HuH-7.5 (cell line): Measurements from ENCODE around the gene NXNL2.

Source experiments
- DNase-seq: peaks from one replicate; pipeline ENCODE4 v3.0.0; 2011; ENCODE audit warnings: low spot score

The NXNL2 gene

DNA sequence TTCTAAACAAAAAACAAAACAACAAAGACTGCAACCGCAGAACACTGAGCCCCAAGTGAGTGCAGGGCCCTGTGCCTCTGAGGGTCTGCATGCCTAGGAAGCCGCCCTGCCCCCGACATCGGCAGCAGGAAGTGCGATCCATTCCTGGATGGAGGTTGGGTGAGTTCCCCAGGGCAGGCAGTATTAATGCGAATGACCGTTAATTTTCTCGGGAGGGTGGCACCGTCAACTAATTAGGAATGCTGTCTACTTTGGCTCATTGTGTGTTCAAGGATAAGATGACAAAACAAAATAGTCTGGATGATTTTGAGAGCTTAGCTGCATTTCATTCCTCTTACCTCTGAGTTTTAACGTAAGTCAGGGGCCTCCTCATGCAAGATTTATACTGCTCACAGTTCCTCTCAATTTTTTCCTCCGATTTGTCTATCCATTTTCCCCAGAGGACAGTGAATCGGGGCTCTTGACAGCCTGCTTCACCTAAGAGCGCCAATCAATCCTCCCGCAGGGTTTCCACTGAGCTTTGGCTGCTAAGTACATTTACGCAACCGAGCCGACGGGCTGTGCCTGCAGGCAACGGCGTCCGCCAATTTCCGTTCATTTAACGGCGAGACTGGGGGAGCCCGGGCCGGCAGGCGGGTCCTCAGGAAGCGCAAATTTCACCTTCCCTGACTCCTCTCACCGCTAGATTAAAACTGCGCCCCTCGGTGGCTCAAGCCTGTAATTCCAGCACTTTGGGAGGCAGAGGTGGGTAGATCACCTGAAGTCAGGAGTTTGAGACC is 2.9 kb upstream of the NXNL2 start:
- DNase-seq = peak; percentile 68

DNA sequence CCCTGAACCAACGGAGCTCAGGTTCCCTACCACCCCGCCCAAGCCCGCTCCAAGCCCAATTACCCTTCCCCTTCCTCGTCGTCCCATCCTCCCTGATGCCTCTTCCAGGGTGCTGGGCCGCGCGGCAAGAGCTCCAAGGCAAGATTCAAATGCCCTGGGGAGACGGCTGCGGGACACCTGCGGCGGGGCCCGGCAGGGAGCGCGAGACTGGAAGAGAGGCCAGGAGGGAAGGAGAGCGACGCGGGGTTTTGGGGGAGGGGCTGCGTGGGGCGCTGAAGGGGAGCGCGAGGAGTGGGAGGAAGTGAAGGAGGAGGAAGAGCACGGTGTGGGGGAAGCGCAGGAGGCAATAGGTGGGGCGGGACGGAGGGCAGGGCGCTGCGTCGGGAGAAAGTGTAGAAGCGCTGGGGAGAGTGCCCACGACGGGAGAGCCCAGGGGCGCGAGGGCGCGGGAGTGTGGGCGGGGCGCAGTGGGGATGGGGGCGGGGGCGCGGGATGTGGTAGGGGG is 975 bp upstream of the NXNL2 start:
- no peak for DNase-seq

DNA sequence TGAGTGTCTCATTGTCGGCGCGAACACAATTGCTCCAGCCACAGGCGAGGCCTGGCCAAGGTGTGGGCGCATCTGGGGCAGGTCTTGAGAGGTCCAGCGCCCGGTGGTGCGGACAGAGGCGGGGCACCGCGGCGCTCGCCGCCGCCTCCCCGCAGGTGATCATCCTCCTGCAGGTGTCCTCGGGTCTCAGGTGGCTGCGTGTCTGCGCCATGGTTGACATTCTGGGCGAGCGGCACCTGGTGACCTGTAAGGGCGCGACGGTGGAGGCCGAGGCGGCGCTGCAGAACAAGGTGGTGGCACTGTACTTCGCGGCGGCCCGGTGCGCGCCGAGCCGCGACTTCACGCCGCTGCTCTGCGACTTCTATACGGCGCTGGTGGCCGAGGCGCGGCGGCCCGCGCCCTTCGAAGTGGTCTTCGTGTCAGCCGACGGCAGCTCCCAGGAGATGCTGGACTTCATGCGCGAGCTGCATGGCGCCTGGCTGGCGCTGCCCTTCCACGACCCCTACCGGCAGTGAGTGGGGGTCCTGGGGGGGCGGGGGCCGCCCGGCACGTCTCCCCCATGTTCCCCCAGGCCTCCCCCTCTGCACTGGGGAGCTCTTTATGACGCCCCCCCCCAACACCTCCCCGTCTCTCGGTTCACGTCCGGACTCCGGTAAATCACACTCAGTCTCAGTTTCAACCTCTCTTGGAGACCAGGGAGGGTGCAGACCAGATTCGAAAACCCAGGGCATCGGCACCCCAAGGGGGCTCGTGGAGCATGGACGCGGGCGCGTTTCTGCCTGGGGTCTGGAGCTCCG is 446 bp downstream of the NXNL2 start:
- DNase-seq = no peak

DNA sequence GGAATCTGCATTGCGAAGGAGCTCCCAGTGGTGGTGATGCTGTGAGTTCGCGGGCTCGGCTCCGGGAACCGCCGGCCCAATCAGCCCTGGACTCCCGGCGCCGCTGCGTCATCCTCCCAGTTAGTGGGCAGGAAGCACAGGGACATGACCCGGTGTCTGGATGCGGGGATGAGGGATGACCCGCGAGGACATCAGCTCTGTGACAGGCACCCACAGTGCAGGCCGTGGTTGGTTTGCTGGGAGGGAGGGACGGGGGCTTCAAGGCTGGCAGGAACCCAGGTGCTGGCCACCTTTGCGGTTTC is 996 bp downstream of the NXNL2 start:
- DNase-seq = no peak

DNA sequence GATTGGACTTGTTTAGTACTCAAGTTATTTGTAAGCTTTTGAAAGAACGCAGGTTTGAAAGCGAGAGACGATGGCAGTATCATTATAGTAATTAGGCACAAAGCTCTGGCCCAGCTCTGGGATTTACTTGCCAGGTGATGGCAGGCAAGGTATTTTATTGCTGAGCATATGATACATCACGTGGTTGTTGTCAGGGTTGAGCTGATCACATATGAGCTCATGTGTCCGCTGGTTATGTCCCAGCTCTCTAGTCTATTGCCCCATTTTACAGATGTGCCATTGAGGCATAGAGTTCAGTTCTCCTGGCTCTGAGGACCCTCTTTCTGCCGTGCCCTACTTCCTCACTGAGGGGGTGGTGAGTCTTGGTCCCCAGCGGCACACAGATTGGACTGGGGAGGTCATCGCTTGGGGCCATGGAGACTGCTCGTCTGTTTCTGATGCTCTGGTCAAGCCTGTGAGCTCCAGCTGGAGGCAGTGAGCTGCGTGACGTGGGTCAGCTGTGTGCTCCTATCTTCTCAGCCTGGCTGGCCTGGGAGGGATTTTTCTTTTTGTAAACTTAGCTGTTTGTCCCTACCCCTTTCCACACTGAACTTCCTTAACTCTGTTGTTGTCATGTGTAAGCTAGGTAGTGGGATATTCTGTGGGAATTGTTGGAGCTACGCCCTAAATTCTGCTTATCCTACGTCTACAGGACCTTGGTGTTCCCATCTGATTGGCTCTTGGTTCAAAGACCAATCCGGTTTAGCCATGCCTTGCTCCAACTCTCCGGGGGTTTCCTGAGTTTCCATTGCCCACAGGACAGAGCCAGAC is 2.2 kb downstream of the NXNL2 start:
- DNase-seq = no peak

DNA sequence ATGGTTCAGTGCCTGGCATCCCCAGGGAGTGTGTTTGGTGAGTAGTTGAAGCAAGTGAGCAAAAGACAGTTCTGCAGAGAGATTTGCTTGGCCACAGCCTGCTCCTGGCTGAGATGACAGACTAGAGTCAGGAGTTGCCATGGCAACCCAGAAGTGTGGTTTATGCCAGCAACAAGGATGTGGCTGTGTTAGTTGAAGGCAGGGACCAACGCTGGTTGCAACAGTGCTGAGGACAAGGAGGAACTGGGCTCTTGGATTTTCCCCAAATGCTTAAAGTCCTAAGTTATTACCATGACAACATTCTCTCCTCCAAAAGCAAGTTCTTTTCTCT is 2.7 kb downstream of the NXNL2 start:
- no peak for DNase-seq

DNA sequence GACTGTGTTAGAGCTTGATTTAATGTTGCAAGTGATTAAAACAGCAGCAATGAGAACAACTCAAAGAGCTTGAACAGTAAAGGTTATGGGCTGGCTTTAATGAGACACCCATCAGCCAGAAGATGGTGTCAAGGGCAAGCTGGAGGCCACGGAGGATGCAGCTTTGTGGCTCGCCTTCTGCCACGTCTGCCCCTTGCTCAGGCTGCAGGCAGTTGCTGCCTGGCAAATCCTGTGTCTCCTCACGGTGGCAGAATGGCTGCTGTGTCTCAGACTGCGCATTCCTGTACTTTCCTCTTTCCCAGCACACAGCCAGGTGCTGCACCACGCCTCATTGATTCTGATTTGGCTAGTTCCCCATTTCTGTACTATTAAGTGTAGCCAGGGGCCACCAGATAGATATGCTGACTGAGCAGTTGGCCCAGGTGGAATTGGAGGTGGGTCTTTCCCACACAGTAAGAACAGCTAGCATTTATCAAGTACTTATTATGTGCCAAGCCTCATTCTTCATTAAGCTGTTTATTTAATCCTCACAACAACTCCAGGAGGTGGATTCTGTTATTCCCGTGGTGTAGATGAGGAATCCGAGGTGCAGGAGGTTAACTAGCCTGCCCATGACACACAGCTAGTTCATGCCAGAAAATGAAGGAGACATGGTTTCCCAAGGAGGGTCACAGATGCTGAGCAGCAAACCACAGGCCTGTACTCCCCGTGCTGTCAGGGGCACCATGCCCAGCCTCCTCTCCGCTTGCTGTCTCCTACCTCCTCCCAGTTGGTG is 3.5 kb downstream of the NXNL2 start:
- no peak for DNase-seq

DNA sequence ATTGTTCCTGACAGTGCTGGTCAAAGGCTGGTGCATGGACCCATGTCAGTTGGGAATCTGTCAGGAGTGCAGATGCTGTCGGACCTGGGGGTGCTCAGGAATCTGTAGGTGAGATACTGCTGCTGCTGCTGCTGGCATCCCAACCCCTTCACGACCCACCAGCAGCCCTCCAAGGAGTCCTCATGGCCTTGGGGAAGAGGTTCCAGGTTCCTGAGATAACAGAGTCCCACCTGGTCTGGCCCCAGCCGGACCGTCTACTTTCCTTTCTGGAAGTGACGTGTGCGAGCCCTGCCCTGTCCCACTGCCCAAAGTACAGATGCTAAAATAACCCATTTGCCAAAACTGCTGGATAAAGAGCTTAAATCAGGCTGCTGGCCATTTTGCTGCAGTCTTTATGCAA is 4.3 kb downstream of the NXNL2 start:
- DNase-seq = no peak

DNA sequence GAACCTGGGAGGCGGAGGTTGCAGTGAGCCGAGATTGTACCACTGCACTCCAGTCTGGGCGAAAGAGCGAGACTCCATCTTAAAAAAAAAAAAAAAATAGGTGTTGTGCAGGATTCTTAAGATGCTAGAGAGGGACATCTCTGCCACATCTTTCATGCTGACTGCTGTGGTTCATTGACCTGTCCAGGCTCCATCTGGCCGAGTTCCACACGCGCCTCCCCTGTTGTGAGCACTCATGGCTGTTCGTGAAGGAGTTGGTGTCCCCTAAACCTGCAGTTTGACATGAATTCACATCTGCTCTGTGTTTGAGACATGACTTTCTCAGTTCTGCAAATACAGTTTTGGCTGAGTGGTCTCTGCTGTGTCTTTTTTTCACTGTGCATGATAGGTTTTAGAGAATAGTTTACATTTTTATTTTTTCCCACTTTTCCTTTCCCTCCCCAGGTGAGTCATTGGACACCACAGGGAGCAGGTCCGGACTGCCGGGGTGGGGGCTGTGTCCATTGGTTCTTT is 5.3 kb downstream of the NXNL2 start:
- no peak for DNase-seq

DNA sequence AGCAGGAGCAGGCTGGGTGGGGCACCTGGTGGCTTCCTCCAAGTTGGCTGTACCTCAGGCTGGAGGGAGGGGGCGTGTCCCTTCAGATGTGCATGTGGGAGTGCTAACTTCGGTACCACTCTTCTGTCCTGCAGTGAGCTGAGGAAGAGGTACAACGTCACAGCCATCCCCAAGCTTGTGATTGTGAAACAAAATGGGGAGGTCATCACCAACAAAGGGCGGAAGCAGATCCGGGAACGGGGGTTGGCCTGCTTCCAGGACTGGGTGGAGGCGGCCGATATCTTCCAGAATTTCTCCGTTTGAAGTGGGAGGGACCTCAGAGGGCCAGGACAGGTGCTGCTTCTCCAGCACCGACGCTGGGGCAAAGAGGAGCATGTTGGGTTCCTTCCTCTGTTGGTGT is 9.3 kb downstream of the NXNL2 start:
- DNase-seq = no peak

DNA sequence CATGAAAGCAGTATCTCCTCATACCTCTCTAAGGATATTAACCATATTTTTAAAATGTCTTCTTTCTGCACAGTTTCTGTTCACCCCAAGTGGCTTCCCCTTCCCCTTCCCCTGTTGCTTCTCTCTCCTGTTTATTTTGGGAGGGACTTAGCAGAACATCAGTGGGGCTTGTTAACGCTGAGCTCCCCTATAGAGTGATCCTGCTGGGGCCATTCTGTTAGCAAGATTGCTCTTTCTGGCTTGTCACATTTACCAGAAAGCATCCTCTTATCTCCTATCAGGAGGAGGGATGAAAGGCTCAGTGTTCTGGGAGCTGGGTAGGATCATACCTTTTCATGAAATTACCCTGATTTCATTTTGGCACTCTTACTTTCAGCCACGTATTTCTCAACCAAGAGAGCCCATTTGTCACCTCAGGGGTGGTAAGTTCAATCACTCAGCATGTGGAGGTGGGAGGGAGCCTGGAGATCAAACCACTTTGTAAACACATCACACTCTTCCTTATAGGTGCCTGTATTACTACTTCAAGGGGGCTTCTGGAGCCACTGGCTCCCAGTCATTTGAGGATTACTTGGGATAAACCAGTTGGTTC is 16.7 kb downstream of the NXNL2 start:
- DNase-seq = no peak

DNA sequence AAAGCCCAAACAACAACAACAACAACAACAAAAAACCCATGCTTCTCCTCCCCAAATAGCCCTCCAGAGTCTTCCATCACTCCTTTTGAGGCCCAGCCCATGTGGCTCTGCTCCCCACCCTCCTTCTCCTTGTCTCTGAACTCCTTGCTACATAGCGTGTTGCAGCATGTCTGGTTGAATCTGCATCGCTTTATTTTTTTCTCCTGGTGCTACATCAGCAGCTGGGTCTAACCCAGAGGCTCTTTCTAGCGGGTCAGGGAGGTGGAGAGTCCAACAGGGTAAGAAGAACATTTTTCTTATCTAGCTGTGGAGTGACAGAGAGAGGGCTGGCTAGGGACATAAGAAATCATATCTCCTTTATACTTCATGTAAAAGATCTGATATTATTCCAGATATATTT is 18.4 kb downstream of the NXNL2 start:
- DNase-seq = no peak

DNA sequence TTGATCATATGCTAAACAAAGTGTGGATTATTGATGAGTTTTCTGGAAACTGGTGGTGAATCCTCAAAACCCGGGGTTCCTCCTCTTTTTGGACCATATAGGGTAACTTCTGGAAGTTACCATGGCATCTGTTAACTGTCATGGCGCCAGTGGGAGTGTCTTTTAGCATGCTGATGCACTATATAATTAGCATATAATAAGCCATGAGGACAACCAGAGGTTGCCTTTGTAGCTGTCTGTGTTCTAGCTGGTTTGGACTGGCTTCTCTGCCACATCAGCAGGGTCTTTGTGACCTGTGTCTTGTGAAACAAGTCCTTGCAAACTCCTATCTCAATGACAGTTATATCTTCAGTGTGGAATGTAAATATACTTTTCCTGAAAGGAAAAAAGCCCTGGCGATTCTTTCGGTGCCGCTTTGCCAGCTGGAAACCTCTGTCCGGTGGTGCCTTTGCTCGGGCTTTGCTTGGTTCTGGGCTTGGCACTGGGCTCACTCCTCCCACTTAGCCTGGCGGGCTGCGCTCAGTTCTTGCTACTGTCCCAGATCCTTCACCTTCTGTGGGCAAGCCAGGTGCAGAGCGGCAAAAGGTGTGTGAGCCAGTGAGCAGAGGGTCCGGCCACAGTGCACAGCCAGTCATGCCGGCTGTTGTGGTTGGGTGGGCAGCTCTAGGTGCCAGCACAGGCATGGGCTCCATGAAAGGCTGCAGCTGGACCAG is 20.4 kb downstream of the NXNL2 start:
- no peak for DNase-seq

DNA sequence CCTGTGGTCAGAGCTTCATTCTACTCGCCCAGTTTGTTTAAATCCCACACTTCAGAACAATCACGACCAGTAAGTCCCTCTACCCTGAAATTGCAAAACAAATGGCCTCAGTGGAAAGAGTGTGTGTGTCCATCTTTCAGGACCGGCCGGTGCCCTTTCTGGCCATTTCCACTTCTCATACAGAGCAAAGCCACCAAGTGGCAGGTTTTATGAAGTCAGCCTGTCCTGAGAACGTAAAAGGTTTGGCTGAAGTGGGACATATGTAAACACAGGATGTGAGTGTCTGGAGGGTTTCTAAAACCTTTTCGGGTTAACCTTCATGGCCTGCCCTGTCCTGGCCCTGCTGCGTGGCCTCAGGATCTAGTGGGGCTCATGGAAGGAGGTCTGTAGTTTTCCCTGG is 24.7 kb downstream of the NXNL2 start:
- DNase-seq = no peak

DNA sequence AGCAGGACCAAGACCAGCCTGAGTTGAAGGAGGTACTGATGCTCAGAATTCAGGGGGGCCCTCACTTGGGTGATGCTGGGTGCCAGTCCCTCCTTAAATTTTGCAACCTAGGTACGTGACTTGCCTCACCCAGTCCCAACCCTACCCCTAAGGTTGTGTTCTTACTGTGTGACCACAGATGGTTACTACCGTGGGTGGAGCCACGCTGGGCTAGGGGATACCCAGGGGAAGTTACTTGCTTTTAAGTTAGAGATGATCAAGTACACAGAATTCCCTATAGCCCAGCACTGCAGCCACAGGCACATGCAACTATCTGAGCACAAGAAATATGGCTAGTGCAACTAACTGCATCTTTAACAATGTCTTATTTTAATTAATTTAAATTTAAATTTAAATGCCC is 32.9 kb downstream of the NXNL2 start:
- DNase-seq = no peak

DNA sequence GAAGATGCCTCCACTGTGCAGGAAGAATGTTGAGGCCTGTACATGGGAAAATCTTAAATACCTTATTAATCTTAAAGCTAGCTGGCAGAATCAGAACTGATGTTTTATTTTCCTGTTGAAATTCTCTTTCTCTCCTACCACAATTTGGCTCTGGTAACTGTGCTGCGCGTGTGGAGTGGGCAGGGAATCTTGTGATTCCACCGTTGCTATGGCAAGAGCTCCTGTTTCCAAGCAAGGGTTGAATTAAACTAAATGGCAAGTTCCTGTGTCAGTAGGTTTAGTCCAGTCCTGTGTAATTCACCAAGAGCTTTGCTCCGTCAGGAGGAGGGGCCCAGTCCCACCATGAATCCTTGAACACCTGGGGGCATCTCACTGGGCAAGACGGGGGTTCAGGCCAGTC is 36.4 kb downstream of the NXNL2 start:
- no peak for DNase-seq

DNA sequence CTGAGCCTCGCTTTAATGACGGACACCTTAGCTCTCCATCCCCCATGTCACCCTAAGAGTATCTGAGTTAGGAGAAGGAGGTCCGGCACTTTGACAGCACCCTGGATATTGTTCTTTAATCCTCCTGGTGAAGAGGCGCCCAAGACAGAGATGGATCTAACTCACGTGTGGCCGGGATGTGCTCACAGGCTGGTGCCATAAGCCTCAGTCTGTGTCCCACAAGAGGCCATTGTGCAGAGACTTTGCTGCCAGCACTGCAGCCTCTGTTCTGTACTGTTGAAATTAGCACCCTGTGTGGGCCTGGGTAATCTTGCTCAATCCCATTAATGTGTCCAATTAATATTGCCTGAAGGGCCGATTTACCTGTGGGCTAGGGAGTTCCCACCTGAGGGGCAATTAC is 37.7 kb downstream of the NXNL2 start:
- DNase-seq = no peak

DNA sequence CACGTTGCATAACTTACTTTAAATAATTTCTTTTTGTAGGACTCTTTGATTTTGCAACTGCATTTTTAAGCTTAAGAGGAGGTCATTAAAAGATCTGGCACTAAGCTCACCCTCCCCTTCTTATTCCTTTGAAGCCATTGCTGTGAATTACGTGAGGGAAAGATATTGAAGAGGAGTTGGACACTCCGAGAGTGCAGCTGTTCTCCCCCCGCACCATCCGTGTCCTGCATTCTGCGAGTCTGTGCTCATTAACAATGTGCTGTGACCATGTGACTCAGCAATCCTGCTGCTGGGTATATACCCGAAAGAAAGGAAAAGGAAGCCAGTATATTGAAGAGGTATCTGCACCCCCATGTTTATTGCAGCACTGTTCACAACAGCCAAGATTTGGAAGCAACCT is 40.0 kb downstream of the NXNL2 start:
- DNase-seq = no peak

DNA sequence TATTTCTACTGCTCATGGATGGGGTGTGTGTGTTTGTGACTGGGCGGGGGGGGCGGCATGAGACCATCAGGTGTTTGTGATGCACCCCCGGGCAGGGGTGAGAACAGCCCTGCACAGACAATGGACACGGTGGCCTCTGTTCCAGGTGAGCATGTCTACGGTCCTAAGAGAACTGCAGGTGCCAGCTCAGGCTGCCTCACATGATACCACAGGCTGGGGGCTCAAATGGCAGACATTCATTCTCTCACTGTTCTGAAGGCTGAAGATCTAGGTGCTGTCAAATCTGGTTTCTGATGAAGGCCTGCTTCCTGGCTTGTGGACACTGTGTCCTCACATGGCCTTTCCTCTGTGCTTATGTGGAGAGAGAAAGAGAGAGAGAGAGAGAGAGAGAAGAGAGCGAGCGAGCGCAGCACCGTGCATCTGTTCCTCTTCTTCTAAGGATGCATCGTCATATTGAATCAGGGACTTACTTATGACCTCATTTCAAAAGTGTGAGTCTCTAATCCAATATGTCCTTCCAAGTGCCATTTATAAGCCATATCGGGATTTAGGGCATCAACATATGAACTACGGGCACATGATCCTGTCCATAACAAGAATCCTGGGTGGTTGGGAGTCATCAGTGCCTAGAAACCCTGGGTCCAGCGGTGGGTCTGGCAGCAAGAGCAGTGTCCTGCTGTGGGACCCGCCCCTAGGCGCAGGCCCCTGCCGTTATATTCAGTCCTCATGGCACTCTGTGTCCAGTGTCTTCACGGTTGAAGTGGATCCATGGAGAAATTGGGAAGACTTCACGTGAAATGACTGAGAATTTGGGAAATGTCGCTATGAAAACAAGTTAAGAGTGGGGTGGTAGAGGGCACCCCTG is 42.5 kb downstream of the NXNL2 start:
- no peak for DNase-seq
